ENCODE data around the gene ADGRE2.
A peak's percentile ranks its signal among the peaks of the same experiment; 100 is the strongest.
"Not testable (repeated sequence)": the region's sequence is repeated elsewhere in the genome, so short reads cannot be mapped to it uniquely, and the experiment has no call there.

Gene ADGRE2

DNA sequence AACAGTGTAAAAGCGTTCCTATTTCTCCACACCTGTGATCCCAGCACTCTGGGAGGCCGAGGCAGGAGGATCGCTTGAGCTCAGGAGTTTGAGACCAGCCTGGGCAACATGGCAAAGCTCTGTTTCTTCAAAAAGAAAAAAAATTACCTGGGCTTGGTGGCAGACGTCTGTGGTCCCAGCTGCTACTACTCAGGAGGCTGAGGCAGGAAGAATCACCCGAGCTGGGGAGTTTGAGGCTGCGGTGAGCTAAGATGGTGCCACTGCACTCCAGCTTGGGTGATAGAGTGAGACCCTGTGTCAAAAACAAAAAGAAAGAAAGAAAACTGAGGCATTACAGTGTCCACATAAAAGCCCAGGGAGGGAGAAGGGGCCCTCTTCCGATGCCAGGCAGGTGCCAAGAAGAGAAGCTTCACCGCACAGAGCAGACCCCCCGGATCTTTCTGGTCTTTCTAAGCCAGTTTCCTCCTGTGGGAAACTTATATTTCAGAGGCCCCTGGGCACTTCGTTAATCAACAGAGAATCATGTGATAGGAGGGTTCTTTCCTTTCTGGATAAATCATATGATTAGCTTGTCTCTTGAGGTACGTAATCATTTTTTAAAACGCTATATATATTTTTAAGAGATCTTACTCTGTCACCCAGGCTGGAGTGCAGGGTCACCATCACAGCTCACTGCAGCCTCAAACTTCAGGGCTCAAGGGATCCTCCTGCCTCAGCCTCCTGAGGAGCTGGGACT, at the start of gene ADGRE2:
Gene ADGRE2 (minus strand): TSS at position 451 of the 736 bp plus-strand sequence. CDS start 1,804 bp downstream, outside the sequence.
- DNase-seq (ENCODE audit: low read depth in 2 of 2), result not testable (repeated sequence)

DNA sequence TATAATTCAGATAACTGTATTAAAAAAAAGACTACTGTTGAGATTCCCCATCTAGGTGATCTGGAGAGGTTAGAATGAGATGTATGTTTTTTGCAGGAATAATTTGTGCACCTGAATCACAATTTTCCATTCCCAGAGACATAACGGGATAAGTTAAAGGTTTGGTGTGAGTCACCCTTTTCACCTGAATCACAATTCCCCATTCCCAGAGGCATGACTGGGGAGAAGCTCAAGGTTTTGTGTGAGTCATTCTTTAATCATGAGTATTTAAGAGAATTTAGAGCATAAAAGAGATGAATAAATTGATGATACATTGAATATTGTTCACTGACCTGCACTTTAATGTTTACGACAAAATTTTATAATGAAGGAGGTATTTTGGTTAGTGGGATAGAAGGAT, 47.6 kb upstream of the ADGRE2 start:
- DNase-seq (ENCODE audit: low read depth in 2 of 2), result no peak

DNA sequence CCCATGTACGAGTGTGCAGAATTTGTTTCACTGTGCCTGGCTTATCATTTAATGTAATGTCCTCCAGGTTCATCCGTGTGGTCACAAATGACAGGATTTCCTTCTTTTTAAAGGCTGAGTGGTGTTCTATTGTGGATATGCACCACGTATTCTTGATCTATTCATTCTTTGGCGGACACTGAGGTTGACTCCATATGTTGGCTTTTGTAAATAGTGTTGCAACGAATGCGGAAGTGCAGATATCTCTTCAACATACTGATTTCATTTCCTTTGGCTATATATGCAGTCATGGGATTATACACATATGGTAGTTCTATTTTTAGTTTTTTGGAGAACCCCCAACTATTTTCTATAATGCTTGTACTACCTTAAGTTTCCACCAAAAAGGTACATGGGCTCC, 43.6 kb upstream of the ADGRE2 start:
- DNase-seq (ENCODE audit: low read depth in 2 of 2), result no peak

DNA sequence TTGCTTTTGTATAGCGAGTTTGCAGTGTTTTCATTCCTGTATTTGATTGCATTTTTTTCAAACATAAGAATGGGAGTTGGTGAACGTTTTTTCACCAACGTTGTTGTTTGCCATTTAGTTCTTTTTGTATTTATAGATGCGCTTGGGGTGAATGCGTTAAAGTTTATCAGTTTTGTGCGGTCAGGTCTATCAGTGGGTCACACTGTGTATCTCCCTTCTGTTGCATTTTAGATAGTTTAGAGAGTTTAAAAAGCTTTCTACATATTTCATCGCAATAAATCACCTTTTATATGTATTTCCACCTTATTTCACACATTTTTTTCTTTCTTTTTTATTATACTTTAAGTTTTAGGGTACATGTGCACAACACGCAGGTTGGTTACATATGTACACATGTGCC, 40.2 kb upstream of the ADGRE2 start:
- no peak for DNase-seq (ENCODE audit: low read depth in 2 of 2)

DNA sequence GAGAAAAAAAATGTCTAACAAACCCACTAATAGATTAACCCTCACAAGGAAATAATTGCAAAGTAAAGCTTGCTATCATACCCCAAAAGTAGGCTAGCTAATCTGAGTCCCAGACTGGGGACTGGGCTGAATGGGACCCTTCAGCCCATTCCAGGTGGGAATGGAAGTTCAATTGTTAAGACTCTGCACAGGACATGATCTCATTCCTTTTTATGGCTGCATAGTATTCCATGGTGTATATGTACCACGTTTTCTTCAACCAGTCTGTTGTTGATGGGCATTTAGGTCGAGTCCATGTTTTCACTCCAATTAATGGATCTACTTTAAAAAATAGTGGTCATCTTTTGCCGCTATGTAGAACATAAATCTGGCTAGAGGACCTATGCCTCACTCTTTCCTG, 38.7 kb upstream of the ADGRE2 start:
- no peak for DNase-seq (ENCODE audit: low read depth in 2 of 2)

DNA sequence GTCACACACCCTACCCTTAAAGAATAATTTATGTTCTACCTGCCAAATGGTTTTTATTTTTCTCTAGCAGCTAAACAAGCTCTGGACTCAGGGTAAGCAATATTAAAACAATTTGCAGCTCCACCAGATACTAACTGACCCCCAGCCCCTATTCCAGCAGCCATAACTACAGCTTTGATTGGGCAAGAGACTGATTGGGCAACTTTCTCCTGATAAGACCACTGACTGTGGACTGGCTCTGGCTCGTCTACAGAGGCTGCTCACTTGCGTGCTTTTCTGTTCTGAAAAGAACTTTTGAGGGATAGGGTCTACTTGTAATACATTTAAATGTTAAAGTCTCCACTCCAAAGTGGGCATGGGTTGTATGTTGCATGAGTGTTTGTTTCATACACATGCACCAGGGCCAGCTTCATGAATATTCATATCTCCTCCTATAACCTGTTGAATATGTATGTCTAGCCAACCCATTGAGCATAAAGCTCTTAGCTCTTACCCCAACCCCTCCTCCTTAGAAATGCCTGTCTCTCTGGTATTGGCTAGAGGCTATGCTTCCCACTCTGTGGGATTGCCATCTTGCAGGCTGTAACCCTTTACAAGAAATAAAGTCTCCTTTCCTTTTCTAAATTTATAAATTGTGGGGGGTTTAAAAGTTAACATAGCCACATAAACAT, 36.8 kb upstream of the ADGRE2 start:
- DNase-seq (ENCODE audit: low read depth in 2 of 2), result no peak

DNA sequence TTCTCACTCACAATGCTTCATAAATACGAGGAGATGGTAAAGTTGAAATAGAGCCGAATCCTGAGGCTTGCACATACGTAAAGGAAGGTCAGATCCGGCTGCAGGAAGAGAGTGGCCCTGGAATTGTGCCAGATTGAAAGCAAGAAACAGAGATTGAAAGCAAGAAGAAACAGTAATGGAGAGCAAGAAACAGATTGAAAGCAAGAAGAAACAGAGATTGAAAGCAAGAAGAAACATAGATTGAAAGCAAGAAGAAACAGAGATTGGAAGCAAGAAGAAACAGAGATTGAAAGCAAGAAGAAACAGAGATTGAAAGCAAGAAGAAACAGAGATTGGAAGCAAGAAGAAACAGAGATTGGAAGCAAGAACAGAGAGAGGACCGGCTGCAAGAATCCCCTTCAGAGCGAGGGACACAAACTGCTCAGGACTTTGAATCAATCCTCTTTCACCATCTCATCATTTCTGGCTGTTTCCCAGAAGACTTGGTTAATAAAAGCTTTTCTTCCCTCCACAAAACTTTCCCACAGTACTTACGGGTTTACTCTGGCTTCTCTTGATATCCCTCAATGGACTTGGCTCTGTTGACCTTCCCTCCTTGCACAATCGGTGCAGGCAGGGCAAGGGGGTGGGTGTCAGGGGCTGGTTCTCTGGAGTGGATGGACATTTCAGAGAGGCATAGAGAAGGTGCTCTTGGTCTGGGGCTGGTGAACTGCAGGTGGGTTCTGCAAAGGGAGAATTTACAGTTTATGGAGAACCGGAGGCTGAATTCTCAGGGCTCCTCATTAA, 31.1 kb upstream of the ADGRE2 start:
- no peak for DNase-seq (ENCODE audit: low read depth in 2 of 2)

DNA sequence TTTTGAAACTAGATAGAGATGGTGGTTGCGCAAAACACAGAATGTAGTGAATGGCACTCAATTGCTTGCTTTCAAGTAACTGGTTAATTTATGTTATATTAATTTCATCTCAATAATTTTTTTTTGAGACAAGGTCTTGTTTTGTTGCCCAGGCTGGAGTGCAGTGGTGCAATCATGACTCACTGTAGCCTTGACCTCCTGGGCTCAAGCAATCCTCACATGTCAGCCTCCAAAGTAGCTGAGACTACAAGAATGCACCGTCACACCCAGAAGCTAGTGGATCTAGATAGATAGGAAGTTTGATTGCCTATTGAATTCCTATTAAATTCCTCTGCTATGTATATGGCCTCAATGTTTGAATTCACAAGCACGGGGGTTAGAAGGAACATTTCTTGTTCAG, 26.4 kb upstream of the ADGRE2 start:
- no peak for DNase-seq (ENCODE audit: low read depth in 2 of 2)

DNA sequence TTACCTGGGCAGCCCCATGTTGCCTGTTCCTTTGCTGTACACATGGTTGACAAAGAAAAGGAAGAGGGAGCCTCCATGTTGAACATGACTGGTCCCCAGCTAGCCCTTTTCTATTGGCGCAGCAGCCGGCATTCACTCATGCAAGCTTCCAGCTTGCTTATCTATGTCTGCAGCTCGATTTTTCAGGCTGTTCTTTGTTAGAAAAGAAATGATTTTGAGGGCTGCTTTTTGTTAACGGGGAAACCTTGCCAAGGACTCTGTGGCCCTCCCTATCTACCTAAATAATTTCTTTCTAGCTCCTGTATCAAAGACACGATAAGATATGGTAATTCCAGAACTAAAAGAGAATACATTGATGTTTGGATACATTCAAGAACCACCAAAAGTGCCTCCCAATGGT, 20.4 kb upstream of the ADGRE2 start:
- DNase-seq (ENCODE audit: low read depth in 2 of 2), result no peak

DNA sequence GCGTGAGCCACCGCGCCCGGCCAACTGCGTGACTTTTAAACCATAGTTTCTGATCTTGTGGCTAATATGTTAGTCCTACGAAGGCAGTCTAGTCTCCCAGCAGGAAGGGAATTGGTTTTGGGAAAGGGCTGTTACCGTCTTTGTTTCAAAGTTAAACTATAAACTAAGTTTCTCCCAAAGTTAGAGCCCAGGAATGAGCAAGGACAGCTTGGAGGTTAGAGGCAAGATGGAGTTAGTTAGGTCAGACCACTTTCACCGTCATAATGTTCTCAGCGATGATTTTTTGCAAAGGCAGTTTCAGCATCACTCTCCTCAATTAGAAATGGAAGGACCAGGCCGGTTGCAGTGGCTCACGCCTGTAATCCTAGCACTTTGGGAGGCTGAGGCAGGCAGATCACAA, 17.7 kb upstream of the ADGRE2 start:
- no peak for DNase-seq (ENCODE audit: low read depth in 2 of 2)

DNA sequence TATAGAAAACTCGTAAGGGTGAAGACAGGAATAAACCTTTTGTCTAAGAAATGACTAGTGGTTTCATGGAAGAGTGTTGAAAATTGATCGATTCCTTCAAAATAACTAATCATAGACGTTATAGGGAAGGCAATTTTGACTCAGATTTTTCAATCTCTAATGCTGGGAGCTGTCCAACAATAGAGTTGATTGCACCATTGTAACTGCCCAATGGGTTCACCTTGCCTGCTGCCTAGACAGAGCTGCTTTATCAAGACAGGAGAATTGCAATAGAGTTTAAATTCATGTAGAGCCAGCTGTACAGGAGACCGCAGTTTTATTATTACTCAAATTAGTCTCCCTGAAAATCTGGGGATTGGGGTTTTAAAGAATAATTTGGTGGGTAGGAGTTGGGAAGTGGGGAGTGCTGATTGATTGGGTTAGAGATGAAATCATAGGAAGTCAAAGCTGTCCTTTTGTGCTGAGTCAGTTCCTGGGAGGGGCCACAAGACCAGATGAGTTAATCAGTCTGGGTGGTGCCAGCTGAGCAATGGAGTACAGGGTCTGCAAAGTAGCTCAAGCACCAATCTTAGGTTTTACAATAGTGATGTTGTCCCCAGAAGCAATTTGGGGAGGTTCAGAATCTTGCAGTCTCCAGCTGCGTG, 16.8 kb upstream of the ADGRE2 start:
- DNase-seq (ENCODE audit: low read depth in 2 of 2), result no peak

DNA sequence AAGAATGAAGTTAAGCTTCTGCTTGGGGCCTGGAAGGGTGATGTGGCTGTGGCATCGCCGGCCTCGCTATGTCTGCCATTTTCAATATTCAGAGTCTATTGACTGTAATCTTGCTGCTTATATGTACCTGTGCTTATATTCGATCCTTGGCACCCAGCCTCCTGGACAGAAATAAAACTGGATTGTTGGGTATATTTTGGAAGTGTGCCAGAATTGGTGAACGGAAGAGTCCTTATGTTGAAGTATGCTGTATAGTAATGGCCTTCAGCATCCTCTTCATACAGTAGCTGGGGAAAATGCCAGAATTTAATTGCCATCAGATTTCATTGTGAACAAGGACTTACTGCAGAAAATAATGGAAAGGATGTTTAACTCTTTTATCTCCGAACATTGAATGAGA, 13.9 kb upstream of the ADGRE2 start:
- DNase-seq (ENCODE audit: low read depth in 2 of 2), result not testable (repeated sequence)

DNA sequence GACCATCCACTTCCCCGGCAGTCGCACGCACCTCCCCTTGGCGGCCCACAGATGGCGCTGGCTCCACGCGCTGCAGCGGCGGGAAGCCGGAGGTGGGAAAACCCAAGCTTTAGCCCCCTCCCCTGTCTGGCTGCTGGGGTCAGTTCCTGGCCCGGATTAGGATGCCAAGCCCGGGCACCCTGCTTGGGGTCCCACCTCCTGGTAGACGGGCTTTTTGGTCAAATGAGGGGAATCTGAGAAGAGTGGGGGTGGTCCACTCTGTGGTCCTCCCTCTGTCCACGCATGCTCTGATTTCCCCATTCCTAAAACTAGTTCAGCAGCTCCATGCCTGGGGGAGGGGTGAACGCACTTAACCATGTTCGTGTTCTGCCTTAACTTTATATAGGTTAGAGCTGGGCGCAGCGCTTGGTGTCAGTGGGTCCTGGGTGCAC, 8.1 kb upstream of the ADGRE2 start:
- peak; percentile 17 to 23 for DNase-seq (ENCODE audit: low read depth in 2 of 2)

DNA sequence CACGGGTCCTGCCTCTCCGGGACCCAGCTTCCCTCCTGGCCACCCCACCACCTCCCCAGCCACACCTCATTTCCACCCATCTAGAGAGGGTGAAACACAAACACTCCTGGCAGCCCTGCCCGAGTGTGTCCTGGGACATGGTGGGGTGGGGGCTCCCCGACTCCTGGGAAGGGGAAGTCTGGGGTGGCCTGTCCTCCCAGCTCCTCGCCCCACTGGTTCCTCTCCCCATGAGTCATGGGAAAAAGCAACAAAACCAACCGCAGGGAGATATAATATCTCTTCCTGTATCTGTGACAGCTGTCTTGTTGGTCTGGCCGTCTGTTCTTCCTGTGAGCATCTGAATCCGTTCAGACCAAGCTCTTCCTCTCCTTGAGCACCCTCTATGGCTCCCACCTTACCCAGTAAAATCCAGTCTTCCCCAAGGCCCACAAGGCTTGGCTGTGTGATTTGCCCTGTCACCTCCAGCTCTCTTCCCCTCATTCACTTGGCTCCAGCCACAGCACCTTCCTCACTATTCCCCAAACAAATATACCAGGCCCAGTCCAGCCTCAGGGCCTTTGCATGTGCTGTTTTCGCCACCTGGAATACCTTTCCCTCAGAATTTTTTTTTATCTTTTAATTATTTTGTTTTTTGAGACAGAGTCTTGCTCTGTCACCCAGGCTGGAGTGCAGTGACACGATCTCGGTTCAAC, 6.9 kb upstream of the ADGRE2 start:
- DNase-seq (ENCODE audit: low read depth in 2 of 2), result peak; percentile 4 to 13

DNA sequence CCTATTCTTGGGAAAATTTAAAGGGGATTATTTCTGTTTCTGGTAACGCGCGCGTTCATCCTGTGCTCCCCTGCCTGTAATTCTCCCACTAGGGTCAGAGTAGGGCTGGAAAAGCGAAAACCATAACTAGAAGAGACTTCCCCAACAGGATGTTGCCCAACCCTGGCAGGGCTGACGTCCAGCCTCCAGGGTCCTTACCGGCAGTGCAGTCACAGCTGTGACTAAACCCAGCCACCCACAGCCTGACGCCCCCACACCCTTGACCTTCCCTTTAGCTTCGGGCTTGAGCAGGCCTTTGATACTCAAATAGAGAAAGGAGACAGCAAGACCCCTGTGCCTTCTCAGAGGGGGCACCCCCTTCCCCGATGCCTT, 6.4 kb upstream of the ADGRE2 start:
- DNase-seq (ENCODE audit: low read depth in 2 of 2), result peak; percentile 26 to 47

DNA sequence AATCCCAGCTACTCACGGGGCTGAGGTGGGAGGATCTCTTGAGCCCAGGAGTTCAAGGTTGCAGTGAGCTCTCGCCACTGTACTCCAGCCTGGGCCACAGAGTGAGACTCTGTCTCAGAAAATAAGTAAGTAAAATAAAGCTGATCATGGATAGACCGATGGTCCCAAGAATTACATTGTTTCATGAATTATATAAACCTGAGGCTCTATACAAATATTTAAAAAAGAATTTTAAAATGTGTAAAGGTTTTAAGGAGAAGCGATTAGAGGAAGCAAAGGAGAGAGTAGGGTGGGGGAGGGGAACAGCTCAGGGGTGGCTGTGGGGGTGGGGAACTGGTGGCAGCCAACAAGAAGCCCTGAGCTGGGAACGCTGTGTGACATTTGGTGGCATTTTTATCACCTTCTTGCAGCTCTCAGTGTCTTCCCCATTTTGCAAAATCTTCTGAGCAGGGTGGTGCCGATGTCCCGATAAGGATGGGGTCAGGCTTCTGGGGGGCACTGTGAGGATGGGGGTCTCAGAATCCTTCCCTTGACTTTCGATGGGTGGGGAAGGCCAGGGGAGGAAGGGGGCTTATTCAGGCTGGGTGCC, 5.1 kb upstream of the ADGRE2 start:
- not testable (repeated sequence) for DNase-seq (ENCODE audit: low read depth in 2 of 2)

DNA sequence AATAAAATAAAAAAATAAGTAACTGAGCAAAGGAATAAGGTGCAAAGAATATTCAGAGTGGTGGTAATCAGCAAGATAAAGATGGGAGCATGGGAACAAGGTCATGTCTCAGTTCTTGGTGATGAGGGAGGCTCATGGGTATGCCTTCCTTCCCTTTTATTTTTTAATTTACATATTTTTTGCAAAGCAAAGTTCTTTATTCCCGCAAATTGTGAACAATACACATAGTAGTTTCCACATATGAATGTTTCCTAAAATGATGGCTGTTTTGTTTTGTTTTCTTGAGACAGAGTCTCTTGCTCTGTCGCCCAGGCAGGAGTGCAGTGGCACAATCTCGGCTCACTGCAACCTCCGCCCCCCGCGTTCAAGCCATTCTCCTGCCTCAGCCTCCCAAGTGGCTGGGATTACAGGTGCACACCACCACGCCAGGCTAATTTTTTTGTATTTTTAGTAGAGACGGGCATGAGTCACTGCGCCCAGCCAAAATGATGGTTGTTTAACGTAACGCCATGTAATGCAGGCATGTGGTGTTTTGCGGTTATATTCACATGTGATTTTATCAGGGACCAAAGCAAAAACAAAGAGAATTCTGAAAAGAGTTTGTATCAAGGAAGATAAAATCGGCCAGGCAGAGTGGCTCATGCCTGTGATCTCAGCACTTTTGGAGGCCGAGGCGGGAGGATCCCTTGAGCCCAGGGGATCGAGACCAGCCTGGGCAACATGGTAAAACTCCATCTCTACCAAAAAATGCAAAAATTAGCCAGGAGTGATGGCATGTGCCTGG, 4.5 kb upstream of the ADGRE2 start:
- no peak for DNase-seq (ENCODE audit: low read depth in 2 of 2)

DNA sequence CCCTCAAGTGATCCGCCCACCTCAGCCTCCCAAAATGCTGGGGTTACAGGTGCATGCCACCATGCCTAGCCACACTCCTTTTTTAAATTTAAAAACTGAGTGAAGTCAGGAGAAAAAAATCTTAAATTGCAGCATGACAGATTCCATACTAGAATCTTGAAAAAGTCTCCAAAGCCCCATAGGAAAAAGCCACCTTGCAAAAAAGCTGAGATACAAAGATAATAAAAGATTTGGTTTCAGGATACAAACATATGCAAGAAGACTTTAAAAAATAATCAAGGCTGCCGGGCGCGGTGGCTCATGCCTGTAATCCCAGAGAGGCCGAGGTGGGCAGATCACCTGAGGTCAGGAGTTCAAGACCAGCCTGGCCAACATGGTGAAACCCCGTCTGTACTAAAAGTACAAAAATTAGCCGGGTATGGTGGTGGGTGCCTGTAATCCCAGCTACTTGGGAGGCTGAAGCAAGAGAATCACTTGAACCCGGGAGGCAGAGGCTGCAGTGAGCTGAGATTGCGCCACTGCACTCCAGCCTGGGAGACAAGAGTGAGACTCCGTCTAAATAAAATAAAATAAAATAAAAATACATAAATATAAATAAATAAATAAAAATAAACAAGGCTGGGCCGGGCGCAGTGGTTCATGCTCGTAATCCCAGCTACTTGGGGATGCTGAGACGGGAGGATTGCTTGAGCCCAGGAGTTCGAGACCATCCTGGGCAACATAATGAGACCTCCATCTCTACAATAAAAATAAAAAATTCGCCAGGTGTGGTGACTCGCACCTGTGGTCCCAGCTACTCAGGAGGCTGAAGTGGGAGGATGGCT, 3.6 kb upstream of the ADGRE2 start:
- DNase-seq (ENCODE audit: low read depth in 2 of 2), result not testable (repeated sequence)

DNA sequence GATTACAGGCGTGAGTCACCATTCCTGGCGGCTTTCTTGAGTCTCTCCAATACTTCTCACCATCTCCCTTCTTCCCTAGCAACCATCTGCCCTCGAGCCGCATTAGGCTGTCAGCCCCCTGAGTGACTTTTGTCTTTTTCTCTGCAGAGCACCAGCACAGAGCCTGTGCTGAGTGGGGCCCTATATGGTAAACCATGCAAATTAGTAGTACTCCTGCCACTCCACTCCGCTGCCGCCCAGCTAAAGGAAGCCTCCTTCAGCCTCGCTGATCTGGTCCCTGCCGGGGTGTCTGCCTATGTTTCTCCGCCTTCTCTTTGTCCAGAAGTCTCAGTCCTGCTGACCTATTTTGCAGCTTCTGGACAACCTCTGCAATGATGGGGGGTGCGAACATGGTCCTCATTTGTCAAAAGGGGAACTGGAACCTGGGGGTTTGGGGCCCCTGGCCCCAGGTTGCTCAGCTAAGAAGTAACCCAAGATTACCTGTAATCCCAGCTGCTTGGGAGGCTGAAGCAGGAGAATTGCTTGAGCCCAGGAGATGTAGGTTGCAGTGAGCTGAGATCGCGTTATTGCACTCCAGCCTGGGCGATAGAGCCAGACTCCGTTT, 2.4 kb upstream of the ADGRE2 start:
- DNase-seq (ENCODE audit: low read depth in 2 of 2), result not testable (repeated sequence)
